HepG2 (cell line): ENCODE results near the gene BIRC5. TPM values are rescaled to one million over a fixed set of nuclear protein-coding genes. Genes with fewer than 3 reads are reported as not detected.

ENCODE experiments used
- ATAC-seq: fragments of 200-7000 bp; cut with Tn5 transposase; 3 replicates; pipeline ENCODE4 v1.9.1; 2020; ENCODE audit warnings: mild to moderate bottlenecking, moderate library complexity
- BruUV-seq: library from RNA; stranded (reverse); fragments of 400-500 nt; replicated peaks from 2 replicates; lab custom pipeline; 2021; lab: Mats Ljungman, UMichigan
- CTCF ChIA-PET: fragments of 300-600 bp; formaldehyde crosslinking; extraction: SDS; loops from one replicate; lab custom pipeline; 2021; ENCODE audit warnings: low total read pairs, inconsistent platforms, low intra/inter-chr PET ratio; lab: Yijun Ruan, JAX
- POLR2A ChIA-PET: fragments of 350-600 bp; sonication (Branson Sonifier 250); formaldehyde crosslinking; loops from one replicate; lab custom pipeline; 2020; ENCODE audit warnings: antibody characterized with exemption, inconsistent platforms; lab: Yijun Ruan, JAX
- DNase-seq: peaks from one replicate; pipeline ENCODE4 v3.0.0-alpha.2; 2015; ENCODE audit warnings: low spot score
- FAIRE-seq: peaks from 3 replicates; lab custom pipeline; 2011; peaks lifted over from hg19 to GRCh38; lab: Jason Lieb, UNC
- H2AFZ ChIP-seq: one replicate; pipeline ENCODE4 v1.6.1; 2011; ENCODE audit warnings: low read length, inconsistent platforms
- H3K27ac ChIP-seq: fragments of 300-600 bp; 3 replicates; pipeline ENCODE4 v1.8.0; 2011; ENCODE audit warnings: mixed run types, mild to moderate bottlenecking, mixed read lengths, low read length, inconsistent platforms; ENCODE audit not compliant: insufficient read depth; ENCODE audit errors: extremely low read length
- H3K27me3 ChIP-seq, 2 experiments: fragments of 200-600 bp in 1 of 2; 2 replicates in 1 of 2; 3 replicates in 1 of 2; pipeline versions ENCODE4 v1.6.0 to v1.8.0; 2011; ENCODE audit warnings: low read length in 2 of 2, mild to moderate bottlenecking in 2 of 2, moderate library complexity in 2 of 2, inconsistent platforms in 1 of 2; ENCODE audit not compliant: insufficient read depth in 2 of 2, control insufficient read depth in 1 of 2
- H3K36me3 ChIP-seq, 2 experiments: fragments of 200-600 bp in 1 of 2; replicated peaks in 1 of 2; 2 replicates in 1 of 2; 3 replicates in 1 of 2; pipeline versions ENCODE4 v1.5.1 to v1.8.0; 2011; ENCODE audit warnings: low read length in 2 of 2, inconsistent platforms in 1 of 2; ENCODE audit not compliant: insufficient read depth in 2 of 2, control insufficient read depth in 1 of 2
- H3K4me1 ChIP-seq: 2 replicates; pipeline ENCODE4 v1.5.1; 2012; ENCODE audit warnings: low read length, inconsistent platforms; ENCODE audit not compliant: insufficient read depth
- H3K4me2 ChIP-seq: 2 replicates; pipeline ENCODE4 v1.6.0; 2011; ENCODE audit warnings: low read depth, low read length, inconsistent platforms
- H3K4me3 ChIP-seq, 3 experiments: fragments of 200-600 bp in 1 of 3; sonication (generic), shearing (Covaris generic) in 1 of 3; replicated peaks in 1 of 3; 2 replicates each; pipeline ENCODE4 v1.5.1; 2011 to 2016; ENCODE audit warnings: low read length in 3 of 3, inconsistent platforms in 2 of 3, low read depth in 2 of 3, mild to moderate bottlenecking in 2 of 3, control low read depth in 1 of 3, mixed read lengths in 1 of 3; ENCODE audit not compliant: insufficient read depth in 1 of 3
- H3K79me2 ChIP-seq: one replicate; pipeline ENCODE4 v1.6.1; 2011; ENCODE audit warnings: low read length, inconsistent platforms; ENCODE audit not compliant: insufficient read depth
- H3K9ac ChIP-seq: 2 replicates; pipeline ENCODE4 v1.6.0; 2011; ENCODE audit warnings: mild to moderate bottlenecking, low read depth, low read length, inconsistent platforms; ENCODE audit not compliant: insufficient read depth
- H3K9me3 ChIP-seq: 2 replicates; pipeline ENCODE4 v1.5.1; 2012; ENCODE audit warnings: mild to moderate bottlenecking, low read length
- H4K20me1 ChIP-seq: 2 replicates; pipeline ENCODE4 v1.6.0; 2011; ENCODE audit warnings: inconsistent platforms, mild to moderate bottlenecking, low read length, moderate library complexity; ENCODE audit not compliant: insufficient read depth
- ESRRA ChIP-seq: sonication (generic); formaldehyde crosslinking; IDR thresholded peaks from 2 replicates; pipeline ENCODE4 v1.5.1; 2020; ENCODE audit warnings: mild to moderate bottlenecking, low read depth, missing genetic modification reagents
- GATAD2A ChIP-seq: IDR thresholded peaks from 2 replicates; pipeline ENCODE4 v1.6.1; 2016
- HOMEZ ChIP-seq: IDR thresholded peaks from 2 replicates; pipeline ENCODE4 v1.6.1; 2016; ENCODE audit warnings: low read depth
- NR2F1 ChIP-seq, 2 experiments: fragments of 450-650 bp in 1 of 2; formaldehyde crosslinking in 1 of 2; IDR thresholded peaks; 2 replicates each; pipeline versions ENCODE4 v1.5.0 to v1.6.1; 2016 to 2020; ENCODE audit warnings: mild to moderate bottlenecking in 1 of 2, missing compliant biosample characterization in 1 of 2, missing genetic modification reagents in 1 of 2, moderate library complexity in 1 of 2
- SAP130 ChIP-seq: IDR thresholded peaks from 2 replicates; pipeline ENCODE4 v1.6.1; 2016; ENCODE audit warnings: low read depth
- THAP11 ChIP-seq: IDR thresholded peaks from 2 replicates; pipeline ENCODE4 v1.6.1; 2016; ENCODE audit warnings: missing biosample characterization, missing genetic modification reagents
- UBTF ChIP-seq: sonication (generic); formaldehyde crosslinking; IDR thresholded peaks from 2 replicates; pipeline ENCODE4 v1.4.0; 2020; ENCODE audit warnings: mild to moderate bottlenecking, missing genetic modification reagents
- ZBTB37 ChIP-seq: sonication (generic); formaldehyde crosslinking; IDR thresholded peaks from 2 replicates; pipeline ENCODE4 v1.4.0; 2020; ENCODE audit warnings: mild to moderate bottlenecking, missing genetic modification reagents
- ZBTB4 ChIP-seq: sonication (generic); formaldehyde crosslinking; IDR thresholded peaks from 2 replicates; pipeline ENCODE4 v1.4.0; 2020; ENCODE audit warnings: missing genetic modification reagents, mild to moderate bottlenecking, borderline replicate concordance
- ZC3H13 ChIP-seq: sonication (generic); formaldehyde crosslinking; IDR thresholded peaks from 2 replicates; pipeline ENCODE4 v1.8.1; 2023; ENCODE audit warnings: mild to moderate bottlenecking, missing genetic modification reagents, moderate library complexity
- ZNF333 ChIP-seq: sonication (generic); formaldehyde crosslinking; IDR thresholded peaks from 2 replicates; pipeline ENCODE4 v1.4.0; 2020; ENCODE audit warnings: mild to moderate bottlenecking, missing genetic modification reagents, borderline replicate concordance
- WGBS: methylation state at CpG from one replicate; pipeline ENCODE4 v1.1.6; 2017; ENCODE audit warnings: low lambda C conversion rate; 5-methylcytosine and 5-hydroxymethylcytosine counted together
- in situ Hi-C: cut with HindIII; loops from 2 replicates; pipeline ENCODE4 v1.10.0; 2017; ENCODE audit warnings: low pct_unique_long_range_greater_than_20kb; ENCODE audit not compliant: extremely low pct_ligation_motif_present
- intact Hi-C: fragments of 100-400 bp; cut with micrococcal nuclease; formaldehyde crosslinking; loops from one replicate; pipeline ENCODE4 v1.10.0; 2022; ENCODE audit not compliant: unreplicated experiment
- polyA plus RNA-seq, 8 experiments: library from polyadenylated mRNA; depleted of rRNA in 3 of 8; stranded (reverse) in 7 of 8; unstranded in 1 of 8; fragments of >200 nt; fragmentation: Illumina TruSeq in 4 of 8; extraction: Trizol in 4 of 8; gene quantifications; 2 replicates each; pipeline versions ENCODE4 v1.2.1 to v1.2.3, GENCODE V29; 2011 to 2016; ENCODE audit warnings: low read depth in 4 of 8, missing spikeins in 1 of 8, mixed read lengths in 1 of 8; ENCODE audit not compliant: insufficient read depth in 1 of 8
- total RNA-seq, 5 experiments: library from RNA; depleted of rRNA; stranded (reverse); fragments of >200 nt; fragmentation: Illumina TruSeq; extraction: Trizol; gene quantifications; 2 replicates each; pipeline ENCODE4 v1.2.3, GENCODE V29; 2016; ENCODE audit warnings: low read depth in 1 of 5
- TF ChIP-seq, protein P1 (sequence below): sonication (generic); formaldehyde crosslinking; IDR thresholded peaks from 2 replicates; pipeline ENCODE4 v1.5.0; 2020; ENCODE audit warnings: missing genetic modification reagents, mild to moderate bottlenecking, borderline replicate concordance

Gene BIRC5
- total and polyA plus RNA-seq, 2 of the 13 experiments (the other 11 are each of a cell fraction or from before 2014, with no cell fraction given), result 30.3 to 135 TPM

- FAIRE-seq, result no peak
- Histone ChIP-seq H3K36me3 (no peaks in the 10 kb centered on the region), H3K9ac (peak overlapping the region; percentile 32), H3K9me3 (no peaks in the 10 kb centered on the region), H2AFZ (no peak overlapping the region), H3K27me3 (peaks cover 0 to 4% of the 10 kb centered on the region in 2 experiments; a peak in 1 of 5 replicates), H3K27ac (no peak overlapping the region), H3K4me3 (peak overlapping the region in 1 of 3 experiments; percentile 11; a peak in 1 of 6 replicates), H3K79me2 (no peaks in the 10 kb centered on the region), H3K4me2 (peak overlapping the region; percentile 25; the same call in 1 of the 2 replicates), H4K20me1 (no peaks in the 10 kb centered on the region), H3K4me1 (peaks cover 48% of the 10 kb centered on the region)
- in situ Hi-C loops, result no loop called here
- ChIA-PET CTCF (no interaction called here), POLR2A (no interaction called here)
- DNase-seq, result no peak
- BruUV-seq, result no TSS peak
- peak; percentile 3; the same call in 1 of the 3 replicates for ATAC-seq
- intact Hi-C loops, result loop anchor here (10.0 kb wide), 1 partner anchor 1017 kb away; no protein-coding TSS in a partner anchor
- WGBS, result 53% methylated on average over 28 of the region's 30 CpGs
- TF ChIP-seq SAP130 (CRISPR knock-in tag), result peak; percentile 70; the same call in 1 of the 2 replicates
- TF ChIP-seq ZNF333 (CRISPR knock-in tag), result 0 out of 2 replicates have a peak, but pooled peaks have one; percentile 22
- peak; percentile 88 for TF ChIP-seq ESRRA
- TF ChIP-seq, protein P1, sequence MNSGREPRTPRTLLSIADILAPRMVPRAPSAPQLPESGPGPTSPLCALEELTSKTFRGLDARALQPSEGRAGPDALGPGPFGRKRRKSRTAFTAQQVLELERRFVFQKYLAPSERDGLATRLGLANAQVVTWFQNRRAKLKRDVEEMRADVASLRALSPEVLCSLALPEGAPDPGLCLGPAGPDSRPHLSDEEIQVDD (CRISPR knock-in tag), result 0 out of 2 replicates have a peak, but pooled peaks have one; percentile 75
- peak in 1 of 2 experiments; percentile 46; a peak in 1 of 4 replicates for TF ChIP-seq NR2F1 (CRISPR knock-in tag; IDR thresholded peaks at IDR 0.05)
- TF ChIP-seq THAP11 (CRISPR knock-in tag), result 0 out of 2 replicates have a peak, but pooled peaks have one; percentile 22
- peak; percentile 33; the same call in 1 of the 2 replicates for TF ChIP-seq UBTF (CRISPR knock-in tag)
- TF ChIP-seq GATAD2A (CRISPR knock-in tag), result 0 out of 2 replicates have a peak, but pooled peaks have one; percentile 15
- TF ChIP-seq HOMEZ (CRISPR knock-in tag), result peak; percentile 38; the same call in 1 of the 2 replicates
- no peak for TF ChIP-seq ZC3H13
- peak; percentile 60; the same call in 1 of the 2 replicates for TF ChIP-seq ZBTB4 (CRISPR knock-in tag)
- TF ChIP-seq ZBTB37 (CRISPR knock-in tag), result no peak
Measured at GRCh38 chr17:78248051-78248914, 34.2 kb downstream of the BIRC5 start.
